ENCODE data around the gene OR5K1.

GRCh38 chr3:98521897-98522543 lies 59.0 kb downstream of the OR5K1 start:
- TF ChIP-seq POLR2A (IDR thresholded peaks at IDR 0.05; ENCODE audit: low read depth, low read length) (no peak), POLR2AphosphoS5 (IDR thresholded peaks at IDR 0.05; ENCODE audit: low read depth, low read length) (no peak; the same call in 1 of the 2 replicates), TAF1 (IDR thresholded peaks at IDR 0.05; ENCODE audit: borderline replicate concordance, low read depth, low read length) (no peak)
